DMS153 treated with DMSO at 0.1 percent for 48 hours (cell line): ENCODE data around the gene CLEC4D.
A peak's percentile ranks its signal among the peaks of the same experiment; 100 is the strongest.
"Not testable (repeated sequence)": the region's sequence is repeated elsewhere in the genome, so short reads cannot be mapped to it uniquely, and the experiment has no call there.

Experiments used
- DNase-seq: peaks from one replicate; lab custom pipeline; 2025; ENCODE audit not compliant: unreplicated experiment; lab: John Stamatoyannopoulos, UW

CLEC4D gene

DNA sequence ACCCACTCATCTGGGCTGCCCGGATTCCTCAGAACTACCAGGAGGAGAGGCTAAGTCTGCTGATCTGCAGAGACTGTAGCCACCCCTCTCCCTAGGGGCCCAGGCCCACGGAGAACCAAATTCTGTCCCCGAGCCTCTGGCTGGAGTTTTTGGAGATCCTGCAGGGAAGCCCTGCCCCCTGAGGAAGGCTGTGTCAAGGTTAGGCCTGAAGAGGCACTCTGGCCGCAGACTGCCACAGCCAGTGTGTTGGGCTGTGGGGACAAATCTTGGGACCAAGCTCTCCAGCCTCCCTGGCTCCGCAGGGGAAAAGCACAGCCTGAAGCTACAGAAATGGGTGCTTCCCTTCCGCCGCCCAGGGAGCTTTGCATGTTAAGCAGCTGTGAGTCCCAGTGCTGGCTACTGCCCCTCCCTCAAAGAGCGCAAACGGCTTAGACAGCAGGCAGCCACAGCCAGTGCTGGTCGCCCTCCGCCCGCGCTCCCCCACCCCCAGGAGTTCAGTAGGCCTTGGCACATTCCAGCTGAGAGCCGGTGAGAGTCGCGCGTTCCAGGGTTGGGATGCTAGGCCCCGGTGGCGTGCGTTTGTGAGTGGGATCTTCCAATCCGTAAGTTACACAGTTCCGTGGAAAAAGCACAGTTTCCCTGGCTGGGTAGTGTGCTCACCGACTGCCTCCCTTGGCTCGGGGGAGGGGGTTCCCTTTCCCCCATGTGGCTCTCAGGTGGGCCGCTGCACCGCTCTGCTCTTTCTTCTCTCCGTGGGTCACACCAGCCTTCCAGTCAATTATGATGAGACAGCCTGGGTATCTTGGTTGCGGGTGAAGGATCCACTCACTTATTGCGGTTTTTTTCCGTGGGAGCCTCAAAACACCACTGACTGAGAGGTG lies 14.2 kb downstream of the CLEC4D start:
- DNase-seq = no peak

GRCh38 chr12:8532045-8532444 lies 18.7 kb downstream of the CLEC4D start:
- DNase-seq = no peak

DNA sequence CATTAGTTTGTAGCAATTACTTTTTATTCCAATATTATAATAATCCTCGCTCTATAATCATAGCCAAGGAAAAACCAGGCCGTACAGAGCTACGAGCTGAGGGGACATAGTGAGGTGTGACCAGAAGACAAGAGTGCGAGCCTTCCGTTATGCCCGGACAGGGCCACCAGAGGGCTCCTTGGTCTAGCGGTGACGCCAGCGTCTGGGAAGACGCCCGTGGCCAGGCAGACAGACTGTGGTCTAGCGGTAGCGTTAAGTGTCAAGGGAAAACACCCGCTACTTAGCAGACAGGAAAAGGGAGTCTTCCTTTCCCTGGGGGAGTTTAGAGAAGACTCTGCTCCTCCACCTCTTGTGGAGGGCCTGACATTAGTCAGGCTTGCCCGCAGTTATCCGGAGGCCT lies 24.5 kb downstream of the CLEC4D start:
- DNase-seq = not testable (repeated sequence)

DNA sequence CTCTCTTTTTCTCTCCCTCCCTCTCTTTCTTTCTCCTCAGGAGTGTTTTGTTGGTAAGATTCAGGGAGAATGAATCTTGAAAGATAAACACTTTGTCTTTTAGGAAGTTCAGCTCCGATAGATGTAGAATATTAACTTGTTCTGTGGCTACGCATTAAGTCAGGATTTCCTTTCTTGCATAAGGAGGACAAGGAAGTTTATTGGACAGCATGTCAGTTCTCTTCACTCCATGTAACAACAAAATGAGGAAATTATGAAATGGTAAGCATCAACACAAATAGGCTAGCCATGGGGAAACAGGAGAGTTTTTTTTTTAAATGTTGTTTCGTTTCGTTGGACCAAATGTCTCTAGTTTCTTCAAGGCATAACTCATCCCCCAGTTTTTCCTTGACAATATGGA lies 27.5 kb downstream of the CLEC4D start, which contains the start of gene CLEC4E:
CLEC4E (minus strand) TSS at position 75 of the 400 bp plus-strand sequence. CDS start 108 bp downstream, outside the sequence.
- not testable (repeated sequence) for DNase-seq

DNA sequence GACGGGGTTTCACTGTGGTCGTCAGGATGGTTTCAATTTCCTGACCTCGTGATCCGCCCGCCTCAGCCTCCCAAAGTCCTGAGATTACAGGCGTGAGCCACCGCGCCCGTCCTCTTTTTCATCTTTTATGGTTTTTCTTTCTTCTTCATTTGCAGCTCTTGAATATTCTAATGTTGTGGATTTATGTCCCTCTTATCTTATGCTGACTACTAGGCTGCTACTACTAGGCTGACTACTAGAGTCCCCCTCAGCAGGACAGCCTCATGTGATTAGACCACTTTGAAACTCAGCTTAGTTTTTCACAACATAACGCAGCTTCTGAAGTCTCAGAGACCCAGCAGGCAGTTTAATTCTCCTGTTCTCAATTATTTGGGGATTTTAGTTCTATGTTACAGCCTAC lies 28.3 kb downstream of the CLEC4D start:
- no peak for DNase-seq

DNA sequence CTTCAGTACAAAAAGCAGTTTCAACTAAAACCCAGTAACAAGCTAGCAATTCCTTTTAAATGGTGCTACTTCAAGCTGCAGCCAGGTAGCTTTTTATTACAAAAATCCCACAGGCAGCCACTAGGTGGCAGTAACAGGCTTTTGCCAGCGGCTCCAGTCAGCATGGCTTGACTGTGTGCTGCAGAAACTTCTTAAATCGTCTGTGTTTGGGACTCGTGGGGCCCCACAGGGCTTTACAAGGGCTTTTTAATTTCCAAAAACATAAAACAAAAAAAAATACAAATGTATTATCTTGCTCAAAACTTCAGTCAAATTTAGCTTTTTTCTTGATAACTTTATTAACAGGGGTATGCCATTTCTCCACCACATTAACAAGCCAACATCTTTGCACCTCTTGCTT lies 31.0 kb downstream of the CLEC4D start:
- DNase-seq = peak; percentile 46

- no peak for DNase-seq
These were observed 33.3 kb downstream of the CLEC4D start for GRCh38 chr12:8546591-8546990.

DNA sequence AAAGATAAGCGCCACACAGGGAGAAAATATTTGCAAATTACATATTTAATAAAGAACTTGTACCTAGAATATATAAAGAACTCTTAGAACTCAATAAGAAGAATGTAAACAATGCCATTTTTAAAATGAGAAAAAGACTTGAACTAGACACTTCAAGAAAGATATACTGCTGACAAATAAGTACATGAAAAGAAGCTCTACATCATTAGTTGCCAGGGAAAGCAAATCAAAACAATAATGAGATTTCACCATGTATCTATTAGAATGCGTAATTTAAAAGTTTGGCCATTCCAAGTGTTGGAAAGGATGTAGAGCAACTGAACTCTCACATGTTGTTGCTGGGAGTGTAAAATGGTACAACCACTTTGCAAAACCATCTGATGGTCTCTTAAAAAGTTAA lies 34.3 kb downstream of the CLEC4D start:
- DNase-seq = no peak

DNA sequence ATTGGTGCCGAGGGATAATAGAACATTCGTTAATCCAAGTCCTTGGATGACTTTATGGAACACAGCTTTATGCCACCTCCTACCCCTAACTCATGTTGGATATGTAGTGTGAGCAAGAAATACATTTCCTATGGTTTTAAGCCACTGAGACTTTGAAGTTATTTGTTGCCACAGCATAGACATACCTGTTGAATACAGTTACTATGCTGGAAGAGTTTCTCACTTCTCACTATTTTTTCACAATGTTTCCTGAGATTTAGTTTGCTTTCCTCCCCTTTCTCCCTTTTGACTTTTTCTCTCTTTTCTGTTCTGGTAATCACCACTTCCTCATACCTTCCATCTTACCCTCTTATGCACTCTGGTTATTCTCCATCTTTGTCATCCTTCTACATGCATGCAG lies 34.9 kb downstream of the CLEC4D start:
- DNase-seq = no peak

DNA sequence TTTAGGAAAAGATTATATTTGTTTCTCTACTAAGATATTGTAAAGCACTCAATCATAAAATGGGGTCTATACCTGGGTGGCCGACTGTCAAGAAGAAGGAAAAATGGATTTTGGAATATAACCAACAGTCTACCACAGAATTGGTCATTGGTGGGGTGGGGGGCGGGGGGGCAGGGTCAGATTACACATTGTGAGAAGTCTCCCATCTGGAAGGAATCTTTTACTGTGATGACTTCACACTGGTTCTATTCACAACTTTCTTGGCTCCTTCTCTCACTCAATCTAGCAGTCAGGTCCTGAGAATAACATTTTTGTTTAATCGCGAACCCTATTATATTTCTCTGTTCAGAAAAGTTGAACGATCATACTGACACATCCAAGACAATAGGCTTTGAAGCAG lies 36.1 kb downstream of the CLEC4D start:
- no peak for DNase-seq

- DNase-seq = no peak
These were observed 39.9 kb downstream of the CLEC4D start for GRCh38 chr12:8553088-8553627.

- no peak for DNase-seq
These were observed 41.3 kb downstream of the CLEC4D start for GRCh38 chr12:8554451-8555195.

DNA sequence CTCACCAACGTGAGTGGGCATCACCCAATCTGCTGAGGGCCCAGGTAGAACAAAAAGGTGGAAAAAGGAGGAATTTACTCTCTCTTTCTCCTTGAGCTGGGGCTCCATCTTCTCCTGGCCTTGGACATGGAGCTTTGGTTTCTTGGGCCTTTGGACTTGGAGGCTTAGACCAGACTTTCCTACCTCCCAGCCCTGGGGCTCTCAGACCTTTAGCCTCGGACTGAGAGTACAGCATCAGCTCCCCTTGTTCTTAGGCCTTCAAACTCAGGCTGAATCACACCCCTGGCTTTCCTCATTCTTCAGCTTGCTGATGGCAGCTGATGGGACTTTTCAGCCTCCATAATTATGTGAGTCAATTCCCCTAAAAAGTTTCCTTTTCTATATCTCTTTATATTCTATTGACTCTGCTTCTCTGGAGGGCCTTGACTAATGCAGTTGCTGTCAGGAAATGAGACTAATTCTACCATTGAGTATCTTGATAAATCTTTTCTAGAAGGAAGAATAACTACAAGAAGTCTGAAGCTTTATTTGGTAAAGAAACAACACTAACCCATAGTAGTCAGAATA lies 43.3 kb downstream of the CLEC4D start:
- DNase-seq = no peak

DNA sequence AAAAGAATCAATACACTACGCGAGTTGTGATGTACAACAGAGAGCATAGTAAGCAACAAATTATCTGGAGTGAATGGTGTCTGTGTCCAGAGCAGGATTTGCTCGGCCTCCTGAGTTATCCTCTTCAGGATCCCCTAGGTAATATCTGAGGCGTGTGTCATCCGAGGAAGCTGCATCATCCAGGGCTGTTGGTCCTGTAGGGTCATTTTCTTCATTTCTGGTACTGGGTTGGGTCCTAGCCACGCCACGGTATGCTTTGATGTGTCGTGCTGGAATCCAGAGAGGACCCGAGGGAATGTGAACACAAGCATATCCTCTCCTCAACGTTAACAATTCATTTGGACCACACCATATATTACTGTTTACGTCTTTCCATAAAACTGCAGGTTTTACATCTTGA lies 46.4 kb downstream of the CLEC4D start:
- DNase-seq = no peak

DNA sequence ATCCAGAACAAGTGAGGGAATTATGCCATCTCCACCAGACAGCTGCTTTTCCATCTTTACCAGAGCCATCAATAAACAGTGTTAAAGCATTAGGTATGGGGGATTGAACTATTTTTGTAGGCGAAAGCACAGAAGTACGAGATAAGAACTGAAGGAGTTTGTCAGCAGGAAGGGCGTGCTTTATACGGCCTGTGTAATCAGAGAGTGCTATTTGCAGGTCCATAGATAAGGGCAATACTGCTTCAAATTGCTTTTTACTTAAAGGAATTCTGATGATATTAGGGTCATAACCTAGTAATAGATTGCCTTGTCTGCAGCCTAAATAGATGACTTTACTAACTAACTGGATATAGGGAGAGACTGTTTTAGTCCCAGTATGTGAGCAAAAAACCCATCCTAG lies 47.7 kb downstream of the CLEC4D start:
- no peak for DNase-seq

GRCh38 chr12:8562310-8562709 lies 49.0 kb downstream of the CLEC4D start:
- no peak for DNase-seq

DNA sequence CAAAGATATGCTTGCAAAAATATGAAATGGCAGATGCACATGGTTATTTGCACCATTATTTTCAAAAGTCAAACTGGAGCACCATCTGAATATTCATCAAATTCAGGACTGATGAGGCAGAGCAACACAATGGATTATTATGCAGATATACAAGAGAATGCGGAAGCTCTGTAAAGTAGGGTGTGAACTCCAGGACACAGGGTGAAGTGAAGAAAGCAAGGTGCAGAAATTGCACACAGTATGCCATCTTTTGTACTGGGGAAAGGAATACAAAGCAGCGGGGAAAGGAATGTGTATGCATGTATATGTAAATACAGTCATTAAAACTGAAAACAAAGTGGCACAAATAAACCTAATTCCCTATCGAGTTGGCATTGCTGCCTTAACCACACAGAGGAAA lies 50.1 kb downstream of the CLEC4D start:
- DNase-seq = no peak

DNA sequence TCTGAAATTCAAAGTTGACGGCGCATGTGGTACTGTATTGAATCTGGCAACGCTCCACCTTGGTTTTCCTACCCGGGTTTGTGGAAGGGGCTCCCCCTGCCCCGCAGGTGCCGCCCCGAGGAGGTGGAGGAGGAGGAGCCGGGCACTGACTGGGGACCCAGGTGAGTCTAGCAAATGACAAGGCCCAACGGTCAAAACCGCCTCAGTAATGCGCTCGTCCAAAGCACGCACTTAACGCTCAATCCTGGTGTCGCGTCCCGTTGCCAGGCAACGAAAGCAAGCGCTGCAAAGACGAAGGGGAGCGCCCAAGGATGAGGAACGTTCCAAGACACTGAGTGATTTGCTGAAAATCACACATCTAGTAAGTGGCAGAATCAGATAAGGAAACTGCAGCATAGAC lies 51.4 kb downstream of the CLEC4D start:
- DNase-seq = no peak

GRCh38 chr12:8566052-8566451 lies 52.7 kb downstream of the CLEC4D start:
- DNase-seq = not testable (repeated sequence)

GRCh38 chr12:8566525-8566924 lies 53.2 kb downstream of the CLEC4D start:
- no peak for DNase-seq
